A549 (cell line): Measurements from ENCODE around the gene BUB1B. TPM values are rescaled to one million over a fixed set of nuclear protein-coding genes. Genes with fewer than 3 reads are reported as not detected.

ENCODE experiments used
- ATAC-seq, 2 experiments: fragments of 200-7000 bp in 1 of 2; fragments of >200 bp in 1 of 2; cut with Nextera tagmentation in 1 of 2; cut with Tn5 transposase in 1 of 2; 3 replicates each; pipeline versions ENCODE4 v1.8.0 to v1.9.1; 2018 to 2020; ENCODE audit warnings: mild to moderate bottlenecking in 1 of 2, moderate library complexity in 1 of 2
- CTCF ChIA-PET: fragments of 300-600 bp; sonication (Branson Sonifier 250); formaldehyde crosslinking; extraction: SDS; loops from one replicate; lab custom pipeline; 2021; ENCODE audit warnings: antibody characterized with exemption, inconsistent platforms; lab: Yijun Ruan, JAX
- POLR2A ChIA-PET: fragments of 350-600 bp; formaldehyde crosslinking; extraction: SDS; loops from one replicate; lab custom pipeline; 2021; ENCODE audit warnings: antibody characterized with exemption, inconsistent platforms; lab: Yijun Ruan, JAX
- DNase-seq, 2 experiments: peaks; one replicate each; pipeline versions ENCODE4 v3.0.0 to v3.0.0-alpha.2; 2011 to 2016; ENCODE audit warnings: low read depth in 1 of 2, low spot score in 1 of 2
- FAIRE-seq: peaks from 2 replicates; lab custom pipeline; 2011; peaks lifted over from hg19 to GRCh38; lab: Jason Lieb, UNC
- H3K27ac ChIP-seq, 2 experiments: fragments of >200 bp; sonication (Bioruptor Twin); formaldehyde crosslinking; 3 replicates each; pipeline ENCODE4 v1.5.1; 2016 to 2017
- H3K4me1 ChIP-seq: fragments of >200 bp; sonication (Bioruptor Twin); formaldehyde crosslinking; 3 replicates; pipeline ENCODE4 v1.6.1; 2016
- H3K4me2 ChIP-seq: fragments of >200 bp; sonication (Bioruptor Twin); formaldehyde crosslinking; 3 replicates; pipeline ENCODE4 v1.6.1; 2016
- H3K4me3 ChIP-seq: fragments of >200 bp; sonication (Bioruptor Twin); formaldehyde crosslinking; 3 replicates; pipeline ENCODE4 v1.5.1; 2016
- H3K9me3 ChIP-seq: fragments of >200 bp; sonication (Bioruptor Twin); formaldehyde crosslinking; 3 replicates; pipeline ENCODE4 v1.6.1; 2016
- ATOH8 ChIP-seq: fragments of 250-450 bp; sonication (Bioruptor Pico); IDR thresholded peaks from 2 replicates; pipeline ENCODE4 v1.5.0; 2020; ENCODE audit warnings: low read depth, mild to moderate bottlenecking, moderate library complexity
- CBX2 ChIP-seq: fragments of 200-600 bp; sonication (generic); IDR thresholded peaks from 2 replicates; pipeline ENCODE4 v1.6.1; 2016; ENCODE audit warnings: low read depth, mild to moderate bottlenecking, borderline replicate concordance
- CTCF ChIP-seq: fragments of >200 bp; sonication (Bioruptor Twin); formaldehyde crosslinking; IDR thresholded peaks from 3 replicates; pipeline ENCODE4 v1.5.1; 2016
- EHF ChIP-seq: fragments of 250-450 bp; sonication (Bioruptor Pico); IDR thresholded peaks from 2 replicates; pipeline ENCODE4 v1.5.0; 2020; ENCODE audit warnings: mild to moderate bottlenecking
- FOSL2 ChIP-seq, 2 experiments: fragments of 450-650 bp in 1 of 2; fragments of >200 bp in 1 of 2; sonication (Bioruptor Twin) in 1 of 2; formaldehyde crosslinking; IDR thresholded peaks; 2 replicates each; pipeline versions ENCODE4 v1.5.0 to v1.6.1; 2016 to 2020; ENCODE audit warnings: mild to moderate bottlenecking in 1 of 2, moderate library complexity in 1 of 2
- HES2 ChIP-seq: fragments of >200 bp; sonication (Bioruptor Twin); formaldehyde crosslinking; IDR thresholded peaks from 2 replicates; pipeline ENCODE4 v1.6.1; 2016
- HOXB5 ChIP-seq: fragments of 250-450 bp; sonication (Bioruptor Pico); IDR thresholded peaks from 2 replicates; pipeline ENCODE4 v1.5.0; 2020; ENCODE audit warnings: mild to moderate bottlenecking, moderate library complexity
- KDM1A ChIP-seq: fragments of 200-600 bp; sonication (generic); IDR thresholded peaks from 2 replicates; pipeline ENCODE4 v1.6.1; 2016; ENCODE audit warnings: low read depth, mild to moderate bottlenecking
- MAFK ChIP-seq: fragments of 450-650 bp; IDR thresholded peaks from 2 replicates; pipeline ENCODE4 v1.6.1; 2014; ENCODE audit not compliant: partially characterized antibody
- NR3C1 ChIP-seq: fragments of >200 bp; sonication (Bioruptor Twin); formaldehyde crosslinking; IDR thresholded peaks from 3 replicates; pipeline ENCODE4 v1.6.1; 2017
- PBX3 ChIP-seq: IDR thresholded peaks from 2 replicates; pipeline ENCODE4 v1.6.1; 2012
- POLR2AphosphoS2 ChIP-seq: conservative IDR thresholded peaks from 2 replicates; pipeline ENCODE4 v1.6.1; 2012; ENCODE audit warnings: low read length, improper control_type of control experiment, inconsistent platforms
- RAD21 ChIP-seq, 2 experiments: fragments of >200 bp in 1 of 2; sonication (Bioruptor Twin) in 1 of 2; formaldehyde crosslinking in 1 of 2; IDR thresholded peaks in 1 of 2; conservative IDR thresholded peaks in 1 of 2; 2 replicates in 1 of 2; 3 replicates in 1 of 2; pipeline ENCODE4 v1.6.1; 2012 to 2018; ENCODE audit warnings: inconsistent platforms in 1 of 2
- RARB ChIP-seq: fragments of 250-450 bp; sonication (Bioruptor Pico); IDR thresholded peaks from 2 replicates; pipeline ENCODE4 v1.8.0; 2021; ENCODE audit warnings: mild to moderate bottlenecking, moderate library complexity
- RCOR1 ChIP-seq: fragments of 150-350 bp; IDR thresholded peaks from 2 replicates; pipeline ENCODE4 v1.6.1; 2014; ENCODE audit warnings: antibody characterized with exemption, low read length, low read depth
- REST ChIP-seq: fragments of 200-600 bp; sonication (generic); IDR thresholded peaks from 2 replicates; pipeline ENCODE4 v1.6.1; 2016; ENCODE audit warnings: antibody characterized with exemption, mild to moderate bottlenecking, moderate library complexity
- RFX5 ChIP-seq: fragments of 450-650 bp; IDR thresholded peaks from 2 replicates; pipeline ENCODE4 v1.7.1; 2014; ENCODE audit warnings: antibody characterized with exemption, mild to moderate bottlenecking, moderate library complexity
- RNF2 ChIP-seq: fragments of 200-600 bp; sonication (generic); IDR thresholded peaks from 2 replicates; pipeline ENCODE4 v1.6.1; 2016; ENCODE audit warnings: low read depth, mild to moderate bottlenecking, antibody characterized with exemption, moderate library complexity, borderline replicate concordance
- TFCP2L1 ChIP-seq: fragments of 250-450 bp; sonication (Bioruptor Pico); IDR thresholded peaks from 2 replicates; pipeline ENCODE4 v1.5.0; 2021; ENCODE audit warnings: mild to moderate bottlenecking
- WGBS: methylation state at CpG from one replicate; pipeline ENCODE4 v1.1.6; 2017; ENCODE audit errors: missing lambda C conversion rate; 5-methylcytosine and 5-hydroxymethylcytosine counted together
- polyA plus RNA-seq, 4 experiments: library from polyadenylated mRNA; depleted of rRNA in 3 of 4; stranded (reverse); fragments of >200 nt; fragmentation: RNase III in 1 of 4; extraction: RNeasy Plus Mini Kit Qiagen cat#74134 plus additional on column Dnase treatment in 1 of 4; gene quantifications; 2 replicates in 3 of 4; 3 replicates in 1 of 4; pipeline ENCODE4 v1.2.3, GENCODE V29; 2011 to 2017

BUB1B gene
- polyA plus RNA-seq, 2 of the 4 experiments (the other 2 are of a cell fraction): 37.5 to 50.2 TPM

GRCh38 chr15:40248006-40248783 lies 87.3 kb downstream of the BUB1B start (continued):
- TF ChIP-seq FOSL2 (IDR thresholded peaks at IDR 0.05) (no peak), FOSL2 (CRISPR knock-in tag; IDR thresholded peaks at IDR 0.05) (no peak)

GRCh38 chr15:40249477-40250303 lies 88.8 kb downstream of the BUB1B start:
- DNase-seq (no peak), FAIRE-seq (no peak), ATAC-seq (no peak; a peak in 1 of 6 replicates)
- H3K27ac ChIP-seq: no peak overlapping the region
- TF ChIP-seq TFCP2L1 (CRISPR knock-in tag) (no peak), RAD21 (conservative IDR thresholded peaks at IDR 0.05 in 1 of 2, IDR thresholded peaks at IDR 0.05 in 1 of 2) (no peak), POLR2AphosphoS2 (no peak), RARB (no peak), EHF (no peak), HES2 (no peak), ATOH8 (CRISPR knock-in tag) (no peak), CBX2 (no peak), REST (no peak), PBX3 (no peak), KDM1A (no peak)
- no peak overlapping the region for H3K4me3 ChIP-seq
- CTCF ChIA-PET: interaction anchor here (1.1 to 16.4 kb wide), 4 partner anchors 24 to 449 kb away, joined by 3 to 144 read pairs (median 6); no protein-coding TSS in a partner anchor
- WGBS: 59% methylated on average over 10 of the region's 11 CpGs
- no peaks in the 10 kb centered on the region for H3K4me1 ChIP-seq
- no peak overlapping the region for H3K4me2 ChIP-seq
- POLR2A ChIA-PET: no interaction called here
- H3K9me3 ChIP-seq: no peaks in the 10 kb centered on the region

- 77% methylated on average over 8 of the region's 8 CpGs for WGBS
- no peak overlapping the region for H3K27ac ChIP-seq
- ATAC-seq: no peak
- TF ChIP-seq ATOH8 (CRISPR knock-in tag) (no peak), RCOR1 (no peak), RNF2 (no peak), POLR2AphosphoS2 (no peak), RFX5 (no peak), HOXB5 (no peak), CTCF (no peak), MAFK (no peak), NR3C1 (no peak), KDM1A (no peak)
- TF ChIP-seq, all 56 proteins: peak for 0
- ChIA-PET POLR2A (no interaction called here), CTCF (interaction anchor here (0.6 to 16.4 kb wide), 6 partner anchors 12 to 45 kb away, joined by 3 to 144 read pairs (median 3); partner anchors contain the start of gene PAK6)
- no peak for FAIRE-seq
- Histone ChIP-seq H3K4me2 (no peak overlapping the region), H3K9me3 (no peaks in the 10 kb centered on the region), H3K4me3 (no peak overlapping the region), H3K4me1 (no peaks in the 10 kb centered on the region)
- DNase-seq: no peak
Measured at GRCh38 chr15:40250304-40250656, 89.4 kb downstream of the BUB1B start.
